Motor neuron (in vitro differentiated cells): Measurements from ENCODE around the gene CARM1. TPM values are rescaled to one million over a fixed set of nuclear protein-coding genes. Genes with fewer than 3 reads are reported as not detected.

Experiments
- ATAC-seq, 8 experiments: fragments of 200-7000 bp; cut with Tn5 transposase; replicated peaks in 6 of 8; 2 replicates each; pipeline ENCODE4 v1.8.0; 2021; ENCODE audit warnings: mild to moderate bottlenecking in 8 of 8, moderate library complexity in 8 of 8
- H3K27ac ChIP-seq, 2 donors: fragments of 250-450 bp; sonication (Bioruptor Pico); 2 replicates each; pipeline ENCODE4 v1.9.0; 2021; ENCODE audit warnings: antibody characterized with exemption in 2 of 2, mild to moderate bottlenecking in 2 of 2, moderate library complexity in 1 of 2
- H3K4me1 ChIP-seq, 2 donors: fragments of 250-450 bp; sonication (Bioruptor Pico); replicated peaks in 1 of 2; 2 replicates each; pipeline ENCODE4 v1.6.1; 2021; ENCODE audit warnings: antibody characterized with exemption in 2 of 2, mild to moderate bottlenecking in 2 of 2, moderate library complexity in 1 of 2
- H3K4me3 ChIP-seq, 5 donors: fragments of 250-450 bp; sonication (Bioruptor Pico); 2 replicates each; pipeline ENCODE4 v1.9.0; 2021; ENCODE audit warnings: antibody characterized with exemption in 5 of 5, mild to moderate bottlenecking in 5 of 5, moderate library complexity in 4 of 5
- WGBS, 10 experiments: fragments of 450-650 bp; shearing (Covaris generic); methylation state at CpG; one replicate each; pipeline ENCODE4 v1.0.0; 2022; 5-methylcytosine and 5-hydroxymethylcytosine counted together
- in situ Hi-C, 9 experiments: fragments of 400-800 bp; cut with MboI; loops; one replicate each; pipeline ENCODE4 v1.15.0; 2021; ENCODE audit warnings: low sequenced_read_pairs in 9 of 9, low pct_unique_long_range_greater_than_20kb in 2 of 9; ENCODE audit not compliant: unreplicated experiment in 9 of 9
- total RNA-seq, 8 experiments: library from RNA; unstranded; fragments of 300-600 nt; gene quantifications; 2 replicates each; pipeline versions ENCODE4 v1.2.3 to v1.2.4, GENCODE V29; 2022

The CARM1 gene
- total RNA-seq, 8 experiments from 2014 or later = 23.8 to 62.4 (median 34.4) TPM

GRCh38 chr19:10908380-10908960 lies 37.1 kb downstream of the CARM1 start:
- in situ Hi-C loops = no loop called here
- no peak overlapping the region for H3K4me3 ChIP-seq
- ATAC-seq = no peak
- WGBS, 10 experiments = 67 to 100% (median 100%) methylated on average over 1 to 6 of the region's 17 CpGs; no CpG with 5 or more reads in 3 of the 10 experiments
- no peaks in the 10 kb centered on the region for H3K4me1 ChIP-seq
- H3K27ac ChIP-seq = no peak overlapping the region

GRCh38 chr19:10911579-10912363 lies 40.4 kb downstream of the CARM1 start:
- H3K27ac ChIP-seq = no peak overlapping the region
- H3K4me3 ChIP-seq = no peak overlapping the region
- WGBS, 10 experiments = 50 to 100% (median 96%) methylated on average over 1 to 16 of the region's 31 CpGs; no CpG with 5 or more reads in 3 of the 10 experiments
- no peaks in the 10 kb centered on the region for H3K4me1 ChIP-seq
- in situ Hi-C loops = no loop called here
- no peak for ATAC-seq

GRCh38 chr19:10912619-10913018 lies 41.3 kb downstream of the CARM1 start:
- Histone ChIP-seq H3K4me3 (no peak overlapping the region), H3K4me1 (no peaks in the 10 kb centered on the region), H3K27ac (no peak overlapping the region)
- in situ Hi-C loops = no loop called here
- ATAC-seq = no peak
- 88 to 100% (median 97%) methylated on average over 3 to 7 of the region's 18 CpGs; no CpG with 5 or more reads in 6 of the 10 experiments for WGBS, 10 experiments

GRCh38 chr19:10913716-10914340 lies 42.5 kb downstream of the CARM1 start:
- Histone ChIP-seq H3K4me1 (no peaks in the 10 kb centered on the region), H3K4me3 (no peak overlapping the region), H3K27ac (no peak overlapping the region)
- in situ Hi-C loops = no loop called here
- no peak for ATAC-seq
- 100% methylated on average over 1 of the region's 24 CpGs; no CpG with 5 or more reads in 8 of the 10 experiments for WGBS, 10 experiments

- peak; percentile 6 to 94 (median 60) for ATAC-seq
- peak overlapping the region in 1 of 2 donors; percentile 48 for H3K27ac ChIP-seq
- 10 to 100% methylated on average over 1 to 2 of the region's 19 CpGs; no CpG with 5 or more reads in 8 of the 10 experiments for WGBS, 10 experiments
- H3K4me3 ChIP-seq = no peak overlapping the region
- in situ Hi-C loops = no loop called here
- no peaks in the 10 kb centered on the region for H3K4me1 ChIP-seq
Observed at GRCh38 chr19:10915130-10916091, 44.1 kb downstream of the CARM1 start.

- in situ Hi-C loops = no loop called here
- no peaks in the 10 kb centered on the region for H3K4me1 ChIP-seq
- no peak overlapping the region for H3K4me3 ChIP-seq
- no peak overlapping the region for H3K27ac ChIP-seq
- 93 to 100% (median 95%) methylated on average over 1 to 6 of the region's 6 CpGs; no CpG with 5 or more reads in 7 of the 10 experiments for WGBS, 10 experiments
- ATAC-seq = no peak
Observed at GRCh38 chr19:10916602-10917001, 45.2 kb downstream of the CARM1 start.

- in situ Hi-C loops = no loop called here
- no peak for ATAC-seq
- no peak overlapping the region for H3K4me3 ChIP-seq
- no peak overlapping the region for H3K27ac ChIP-seq
- no peaks in the 10 kb centered on the region for H3K4me1 ChIP-seq
- 96 to 100% (median 100%) methylated on average over 1 to 3 of the region's 11 CpGs; no CpG with 5 or more reads in 4 of the 10 experiments for WGBS, 10 experiments
Observed at GRCh38 chr19:10918359-10918758, 47.0 kb downstream of the CARM1 start.

GRCh38 chr19:10919352-10920287 lies 48.3 kb downstream of the CARM1 start:
- H3K27ac ChIP-seq = peak overlapping the region in 1 of 2 donors; percentile 14
- peak in 3 of 8 experiments; percentile 1 to 2 (median 1) for ATAC-seq
- in situ Hi-C loops = no loop called here
- H3K4me3 ChIP-seq = no peak overlapping the region
- 85 to 100% (median 87%) methylated on average over 2 to 14 of the region's 26 CpGs; no CpG with 5 or more reads in 5 of the 10 experiments for WGBS, 10 experiments
- no peaks in the 10 kb centered on the region for H3K4me1 ChIP-seq

GRCh38 chr19:10920288-10920655 lies 48.9 kb downstream of the CARM1 start:
- in situ Hi-C loops = no loop called here
- WGBS, 10 experiments = 92 to 100% (median 100%) methylated on average over 1 to 5 of the region's 10 CpGs; no CpG with 5 or more reads in 7 of the 10 experiments
- H3K4me1 ChIP-seq = no peaks in the 10 kb centered on the region
- H3K4me3 ChIP-seq = no peak overlapping the region
- H3K27ac ChIP-seq = no peak overlapping the region
- peak in 5 of 8 experiments; percentile 1 to 5 (median 2) for ATAC-seq

GRCh38 chr19:10920781-10921180 lies 49.4 kb downstream of the CARM1 start:
- in situ Hi-C loops = no loop called here
- ATAC-seq = peak in 5 of 8 experiments; percentile 3 to 20 (median 16)
- no peak overlapping the region for H3K27ac ChIP-seq
- 90 to 92% methylated on average over 2 to 5 of the region's 16 CpGs; no CpG with 5 or more reads in 8 of the 10 experiments for WGBS, 10 experiments
- H3K4me3 ChIP-seq = no peak overlapping the region
- no peaks in the 10 kb centered on the region for H3K4me1 ChIP-seq

- Histone ChIP-seq H3K4me1 (no peaks in the 10 kb centered on the region), H3K27ac (no peak overlapping the region), H3K4me3 (no peak overlapping the region)
- peak in 5 of 8 experiments; percentile 24 to 29 (median 28) for ATAC-seq
- in situ Hi-C loops = no loop called here
- 87 to 97% methylated on average over 6 of the region's 43 CpGs; no CpG with 5 or more reads in 8 of the 10 experiments for WGBS, 10 experiments
Observed at GRCh38 chr19:10921199-10921909, 50.0 kb downstream of the CARM1 start.
